ENCODE results near the gene HIGD1C. TPM values are rescaled to one million over a fixed set of nuclear protein-coding genes. Genes with fewer than 3 reads are reported as not detected.
"Not testable (repeated sequence)": the region's sequence is repeated elsewhere in the genome, so short reads cannot be mapped to it uniquely, and the experiment has no call there.

The HIGD1C gene
- total RNA-seq, 1 experiment from 2014 or later, result not detected

GRCh38 chr12:50926415-50926814 is 25.9 kb upstream of the HIGD1C start:
- peaks cover 6% of the 10 kb centered on the region for H3K23me2 ChIP-seq (ENCODE audit: insufficient read length, low read depth, low read length, poor library complexity, severe bottlenecking)
- H3T11ph ChIP-seq (ENCODE audit: low read length), result no peak overlapping the region
- H4K91ac ChIP-seq (ENCODE audit: insufficient read length, low read depth, low read length), result no peak overlapping the region
- H2BK5ac ChIP-seq (ENCODE audit: insufficient read length, low read length), result no peak overlapping the region
- no peak overlapping the region for H4K5ac ChIP-seq (ENCODE audit: insufficient read length, low read depth, low read length)
- no peak overlapping the region for H2BK12ac ChIP-seq (ENCODE audit: insufficient read length, low read depth, low read length)
- H3K4ac ChIP-seq (ENCODE audit: low read depth, low read length), result no peak overlapping the region
- no peak overlapping the region for H2BK15ac ChIP-seq (ENCODE audit: low read depth, low read length)
- no peak overlapping the region for H3K27ac ChIP-seq (ENCODE audit: insufficient read length, low read depth, low read length)
- H3K56ac ChIP-seq (ENCODE audit: insufficient read length, low read depth, low read length), result no peak overlapping the region
- H2AFZ ChIP-seq (ENCODE audit: low read length), result no peak overlapping the region
- no peaks in the 10 kb centered on the region for H3K27me3 ChIP-seq (ENCODE audit: insufficient read depth, low read length)
- DNase-seq, result no peak
- no peak overlapping the region for H3K14ac ChIP-seq (ENCODE audit: insufficient read depth, low read length)
- peaks cover 0 to 8% (median 6%) of the 10 kb centered on the region in 3 experiments; a peak in 4 of 7 replicates for H3K36me3 Mint-ChIP-seq (ENCODE audit: insufficient read depth in 1 of 3, low read depth in 3 of 3)
- no peaks in the 10 kb centered on the region for H3K79me1 ChIP-seq (ENCODE audit: insufficient read depth, low read depth, low read length, poor library complexity, severe bottlenecking)
- H3K79me2 ChIP-seq (ENCODE audit: insufficient read depth, low read length), result no peaks in the 10 kb centered on the region; the same call in 1 of the 2 replicates
- no peak overlapping the region for H2BK20ac ChIP-seq (ENCODE audit: low read depth, low read length, poor library complexity, severe bottlenecking)
- H2BK120ac ChIP-seq (ENCODE audit: low read depth, low read length, poor library complexity, severe bottlenecking), result no peak overlapping the region
- TF ChIP-seq CTCF (conservative IDR thresholded peaks at IDR 0.05), result no peak
- peaks cover 42 to 67% of the 10 kb centered on the region in 2 experiments for H3K4me1 Mint-ChIP-seq
- H3K4me2 ChIP-seq (ENCODE audit: insufficient read depth, insufficient read length, low read length), result peak overlapping the region; percentile 19
- H3K9ac ChIP-seq (ENCODE audit: extremely low read depth, insufficient read length, low read length), result no peak overlapping the region
- no peaks in the 10 kb centered on the region; the same call in 1 of the 2 replicates for H3K4me1 ChIP-seq (ENCODE audit: insufficient read depth, low read length)
- H3K23ac ChIP-seq (ENCODE audit: insufficient read length, low read depth, low read length), result no peak overlapping the region
- no peaks in the 10 kb centered on the region for H3K9me3 Mint-ChIP-seq
- no peak overlapping the region for H4K8ac ChIP-seq (replicated peaks; ENCODE audit: insufficient read length, low read depth, low read length)
- H3K9me3 ChIP-seq (ENCODE audit: control insufficient read depth, low read depth, low read length), result no peaks in the 10 kb centered on the region
- no peak overlapping the region for H2AK5ac ChIP-seq (ENCODE audit: insufficient read length, low read length)
- no peak overlapping the region for H3K18ac ChIP-seq (ENCODE audit: insufficient read length, low read depth, low read length)
- H3K27ac Mint-ChIP-seq, result no peak overlapping the region; a peak in 1 of 7 replicates
- peak overlapping the region; percentile 71 to 93 for H3K4me3 Mint-ChIP-seq
- no peaks in the 10 kb centered on the region for H3K27me3 Mint-ChIP-seq (ENCODE audit: low read depth)
- no CpG with 5 or more reads among the region's 1 CpG for WGBS (ENCODE audit: extremely low coverage, insufficient read length, low lambda C conversion rate)
- H4K20me1 ChIP-seq (ENCODE audit: control insufficient read depth, insufficient read depth, insufficient read length), result no peaks in the 10 kb centered on the region

GRCh38 chr12:50926932-50927331 is 25.4 kb upstream of the HIGD1C start:
- H3K4me1 ChIP-seq (ENCODE audit: insufficient read depth, low read length); H3K79me2 ChIP-seq (ENCODE audit: insufficient read depth, low read length); H3K27ac Mint-ChIP-seq; H4K91ac ChIP-seq (ENCODE audit: insufficient read length, low read depth, low read length); H3K23me2 ChIP-seq (ENCODE audit: insufficient read length, low read depth, low read length, poor library complexity, severe bottlenecking); H4K8ac ChIP-seq (replicated peaks; ENCODE audit: insufficient read length, low read depth, low read length); H2BK5ac ChIP-seq (ENCODE audit: insufficient read length, low read length); H2AFZ ChIP-seq (ENCODE audit: low read length); H3K36me3 Mint-ChIP-seq (ENCODE audit: insufficient read depth in 1 of 3, low read depth in 3 of 3); H2BK15ac ChIP-seq (ENCODE audit: low read depth, low read length); H3K27me3 ChIP-seq (ENCODE audit: insufficient read depth, low read length); H3K9me3 ChIP-seq (ENCODE audit: control insufficient read depth, low read depth, low read length); H2BK12ac ChIP-seq (ENCODE audit: insufficient read length, low read depth, low read length); H3K79me1 ChIP-seq (ENCODE audit: insufficient read depth, low read depth, low read length, poor library complexity, severe bottlenecking); H2AK5ac ChIP-seq (ENCODE audit: insufficient read length, low read length); H3K18ac ChIP-seq (ENCODE audit: insufficient read length, low read depth, low read length); H3K14ac ChIP-seq (ENCODE audit: insufficient read depth, low read length); H3K27ac ChIP-seq (ENCODE audit: insufficient read length, low read depth, low read length); DNase-seq; H3K23ac ChIP-seq (ENCODE audit: insufficient read length, low read depth, low read length); H3K9ac ChIP-seq (ENCODE audit: extremely low read depth, insufficient read length, low read length); H3K9me3 Mint-ChIP-seq; H3K56ac ChIP-seq (ENCODE audit: insufficient read length, low read depth, low read length); H4K20me1 ChIP-seq (ENCODE audit: control insufficient read depth, insufficient read depth, insufficient read length); H3K4ac ChIP-seq (ENCODE audit: low read depth, low read length); H3T11ph ChIP-seq (ENCODE audit: low read length); H3K27me3 Mint-ChIP-seq (ENCODE audit: low read depth); H2BK20ac ChIP-seq (ENCODE audit: low read depth, low read length, poor library complexity, severe bottlenecking); H2BK120ac ChIP-seq (ENCODE audit: low read depth, low read length, poor library complexity, severe bottlenecking); H4K5ac ChIP-seq (ENCODE audit: insufficient read length, low read depth, low read length): not testable (repeated sequence)
- peaks cover 41 to 67% of the 10 kb centered on the region in 2 experiments for H3K4me1 Mint-ChIP-seq
- peak overlapping the region; percentile 41 for H3K4me2 ChIP-seq (ENCODE audit: insufficient read depth, insufficient read length, low read length)
- peak overlapping the region; percentile 71 to 93 for H3K4me3 Mint-ChIP-seq
- WGBS (ENCODE audit: extremely low coverage, insufficient read length, low lambda C conversion rate), result no CpG with 5 or more reads among the region's 3 CpGs

All from H9 (cell line).